Measurements from ENCODE around the gene PPFIA2.

- TF ChIP-seq EZH2 (IDR thresholded peaks at IDR 0.05) (no peak), POLR2AphosphoS5 (IDR thresholded peaks at IDR 0.05; ENCODE audit: borderline replicate concordance, low read depth, low read length) (no peak)
These were observed 120.0 kb downstream of the PPFIA2 start for GRCh38 chr12:81639196-81639595.
